HL-60/S4 treated with phorbol 12-myristate 13-acetate at 8.2 ng/mL for 4 days and 3 days (cell line): ENCODE data around the gene DNAJC1.

Experiments used
- in situ Hi-C: fragments of 300-500 bp; cut with MboI; formaldehyde crosslinking; loops from 2 replicates; pipeline ENCODE4 v1.15.0; 2022; ENCODE audit warnings: low sequenced_read_pairs

DNAJC1 gene

GRCh38 chr10:21969326-21970287 lies 33.9 kb downstream of the DNAJC1 start:
- in situ Hi-C loops = no loop called here

GRCh38 chr10:21964983-21965665 lies 38.4 kb downstream of the DNAJC1 start:
- in situ Hi-C loops = no loop called here

- in situ Hi-C loops = no loop called here
These were observed 41.2 kb downstream of the DNAJC1 start for GRCh38 chr10:21962358-21962757.

- in situ Hi-C loops = no loop called here
These were observed 41.7 kb downstream of the DNAJC1 start for GRCh38 chr10:21961847-21962246.

- in situ Hi-C loops = no loop called here
These were observed 43.5 kb downstream of the DNAJC1 start for GRCh38 chr10:21959998-21960397.

GRCh38 chr10:21954690-21955089 lies 48.8 kb downstream of the DNAJC1 start:
- in situ Hi-C loops = no loop called here

GRCh38 chr10:21954132-21954531 lies 49.4 kb downstream of the DNAJC1 start:
- in situ Hi-C loops = no loop called here

GRCh38 chr10:21953585-21954057 lies 49.9 kb downstream of the DNAJC1 start:
- in situ Hi-C loops = no loop called here

GRCh38 chr10:21950566-21950965 lies 53.0 kb downstream of the DNAJC1 start:
- in situ Hi-C loops = no loop called here

- in situ Hi-C loops = no loop called here
These were observed 56.6 kb downstream of the DNAJC1 start for GRCh38 chr10:21946946-21947345.

GRCh38 chr10:21944727-21945386 lies 58.7 kb downstream of the DNAJC1 start:
- in situ Hi-C loops = no loop called here

- in situ Hi-C loops = no loop called here
These were observed 59.8 kb downstream of the DNAJC1 start for GRCh38 chr10:21943633-21944265.

- in situ Hi-C loops = no loop called here
These were observed 68.0 kb downstream of the DNAJC1 start for GRCh38 chr10:21935439-21936023.

- in situ Hi-C loops = no loop called here
These were observed 69.2 kb downstream of the DNAJC1 start for GRCh38 chr10:21934307-21934706.

GRCh38 chr10:21929070-21929469 lies 74.5 kb downstream of the DNAJC1 start:
- in situ Hi-C loops = no loop called here

GRCh38 chr10:21927631-21928353 lies 75.7 kb downstream of the DNAJC1 start:
- in situ Hi-C loops = no loop called here

GRCh38 chr10:21926949-21927348 lies 76.6 kb downstream of the DNAJC1 start:
- in situ Hi-C loops = no loop called here

GRCh38 chr10:21926358-21926925 lies 77.1 kb downstream of the DNAJC1 start:
- in situ Hi-C loops = no loop called here

- in situ Hi-C loops = no loop called here
These were observed 77.7 kb downstream of the DNAJC1 start for GRCh38 chr10:21925851-21926250.

- in situ Hi-C loops = no loop called here
These were observed 79.0 kb downstream of the DNAJC1 start for GRCh38 chr10:21924511-21924910.
